ENCODE measurements around the gene GCLC.

Gene GCLC

DNA sequence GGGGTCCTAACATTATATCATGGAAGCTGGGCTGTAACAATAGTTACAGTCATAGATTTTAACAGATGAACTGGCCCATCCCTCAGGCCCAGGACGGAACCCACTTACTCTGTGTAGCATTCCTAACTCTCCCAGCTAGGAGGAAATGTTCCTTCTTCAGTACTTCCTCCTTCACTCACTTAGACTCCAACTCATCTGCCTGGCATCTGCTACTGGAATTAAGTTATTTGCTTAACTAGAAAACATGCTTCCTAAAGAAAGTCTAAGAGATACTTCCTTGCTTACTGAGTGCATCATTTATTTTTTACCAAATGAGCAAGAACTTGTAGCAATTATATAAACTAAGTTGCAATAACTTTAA, 20.5 kb downstream of the GCLC start:
- DNase-seq (ENCODE audit: low read depth in 2 of 2) = no peak

DNA sequence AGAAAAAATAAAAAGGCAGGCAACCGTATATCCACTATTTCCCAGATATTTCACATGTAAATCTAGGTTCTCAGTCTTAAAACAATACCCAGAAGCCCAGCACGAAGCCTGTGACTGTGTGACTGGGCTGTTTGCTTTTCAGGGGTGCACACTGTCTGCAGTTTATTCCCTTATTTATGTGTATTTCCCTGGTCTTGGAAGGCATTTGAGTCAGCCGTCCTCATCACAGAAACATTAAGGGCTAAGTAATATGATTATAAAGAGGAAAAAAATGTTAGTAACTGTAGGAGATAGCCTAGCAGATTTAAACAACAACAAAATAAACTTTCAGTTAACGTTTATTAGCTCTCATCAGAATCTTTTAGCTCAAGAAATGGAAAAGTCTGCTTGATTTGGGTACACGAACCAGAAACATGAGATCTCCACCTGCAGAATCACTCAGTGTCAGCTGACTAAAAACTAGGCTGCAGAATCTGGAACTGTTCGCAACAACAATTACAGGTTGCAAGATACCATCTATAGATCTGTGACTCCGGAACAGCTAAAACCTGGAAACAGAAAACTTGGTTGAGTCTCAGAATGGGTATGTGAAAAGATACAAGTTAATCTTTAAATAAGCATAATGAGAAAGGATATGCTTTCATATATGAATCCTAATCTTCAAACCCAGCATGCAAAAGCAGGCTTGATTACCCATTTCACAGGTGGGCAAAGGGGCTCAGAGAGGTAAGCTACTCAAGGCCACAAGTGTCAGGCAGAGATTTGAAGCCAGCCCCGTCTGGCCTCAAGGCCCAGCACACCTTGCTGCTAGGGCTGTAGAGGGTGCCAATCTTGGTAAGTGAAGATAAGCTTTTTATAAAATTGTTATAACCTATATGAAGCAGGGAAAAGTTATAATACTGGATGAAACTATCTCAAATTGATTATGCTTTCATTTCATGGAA, 21.1 kb downstream of the GCLC start:
- no peak for DNase-seq (ENCODE audit: low read depth in 2 of 2)

DNA sequence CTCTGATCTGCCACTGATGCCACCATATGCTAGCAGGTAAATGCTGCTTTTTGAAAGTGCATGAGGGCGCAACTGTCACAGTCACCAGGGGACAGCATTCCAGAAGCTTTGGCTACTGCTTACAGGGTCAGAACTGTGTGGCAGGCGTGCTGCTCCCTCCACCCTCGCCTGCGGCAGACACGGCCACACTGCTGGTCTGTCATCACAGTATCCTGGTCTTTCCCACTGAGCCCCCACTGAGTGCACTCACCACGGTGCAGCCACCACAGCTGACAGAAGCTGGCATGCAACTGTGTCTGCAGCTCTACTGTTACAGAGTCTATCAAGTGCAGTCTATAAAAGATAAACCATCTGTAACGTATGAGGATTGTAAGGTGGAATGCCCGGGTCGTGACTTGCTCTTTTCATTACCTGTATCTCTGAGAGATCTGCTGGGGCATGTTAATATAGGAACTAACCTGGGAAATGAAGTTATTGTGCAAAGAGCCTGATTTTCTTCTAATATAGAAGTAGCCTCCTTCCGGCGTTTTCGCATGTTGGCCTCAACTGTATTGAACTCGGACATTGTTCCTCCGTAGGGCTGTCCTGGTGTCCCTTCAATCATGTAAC, 24.5 kb downstream of the GCLC start:
- DNase-seq (ENCODE audit: low read depth in 2 of 2) = no peak

DNA sequence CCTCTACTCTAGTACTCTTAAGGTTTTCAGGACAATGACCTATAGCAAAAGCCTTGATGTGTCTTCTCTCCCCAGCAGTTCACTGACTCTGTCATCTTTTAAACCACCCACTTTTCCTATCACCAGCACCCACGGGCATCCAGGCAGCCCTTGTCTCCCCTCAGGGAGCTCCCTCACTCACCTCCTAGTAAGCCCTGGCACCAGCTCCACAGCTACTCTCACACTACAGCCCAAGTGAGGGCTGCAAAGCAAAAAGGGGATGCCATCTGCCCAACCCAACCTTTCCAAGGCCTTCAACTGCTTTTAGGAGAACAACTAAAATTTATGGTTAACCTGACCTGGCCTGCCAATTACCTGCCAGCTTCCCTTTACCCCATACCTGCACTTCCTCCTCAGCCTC, 26.0 kb downstream of the GCLC start:
- DNase-seq (ENCODE audit: low read depth in 2 of 2) = no peak

DNA sequence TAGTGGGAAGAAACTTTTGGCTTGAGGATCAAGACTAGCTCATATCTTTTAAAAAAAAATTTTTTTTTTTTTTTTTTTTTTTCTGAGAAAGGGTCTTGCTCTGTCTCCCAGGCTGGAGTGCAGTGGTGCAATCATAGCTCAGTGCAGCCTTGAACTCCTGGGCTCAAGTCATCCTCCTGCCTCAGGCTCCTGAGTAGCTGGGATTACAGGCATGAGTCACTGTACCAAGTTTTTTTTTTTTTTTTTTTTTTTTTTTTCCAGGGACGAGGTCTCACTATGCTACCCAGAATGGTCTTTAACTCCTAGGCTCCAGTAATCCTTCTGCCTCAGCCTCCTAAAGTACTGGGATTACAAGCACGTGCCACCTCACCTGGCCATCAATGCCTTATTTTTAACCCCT, 27.9 kb downstream of the GCLC start:
- no peak for DNase-seq (ENCODE audit: low read depth in 2 of 2)

DNA sequence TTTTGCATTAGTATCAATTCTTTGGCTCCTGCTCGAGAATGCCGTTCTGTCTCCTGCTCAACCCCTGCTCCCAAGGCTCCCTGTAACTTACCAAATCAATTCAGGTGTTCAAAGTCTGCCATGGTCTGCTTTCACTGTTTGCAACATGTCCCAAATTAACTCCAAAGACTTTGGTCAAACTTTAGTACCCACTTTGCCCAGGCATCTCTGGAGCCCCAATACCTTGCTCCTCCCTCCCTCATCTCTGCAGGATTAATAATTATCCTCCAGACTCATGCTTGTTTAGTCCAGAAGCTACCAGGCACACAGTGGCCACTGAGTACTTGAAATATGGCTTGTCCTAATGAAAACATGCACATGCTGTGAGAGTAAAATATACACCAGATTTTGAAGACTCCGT, 30.2 kb downstream of the GCLC start:
- no peak for DNase-seq (ENCODE audit: low read depth in 2 of 2)

DNA sequence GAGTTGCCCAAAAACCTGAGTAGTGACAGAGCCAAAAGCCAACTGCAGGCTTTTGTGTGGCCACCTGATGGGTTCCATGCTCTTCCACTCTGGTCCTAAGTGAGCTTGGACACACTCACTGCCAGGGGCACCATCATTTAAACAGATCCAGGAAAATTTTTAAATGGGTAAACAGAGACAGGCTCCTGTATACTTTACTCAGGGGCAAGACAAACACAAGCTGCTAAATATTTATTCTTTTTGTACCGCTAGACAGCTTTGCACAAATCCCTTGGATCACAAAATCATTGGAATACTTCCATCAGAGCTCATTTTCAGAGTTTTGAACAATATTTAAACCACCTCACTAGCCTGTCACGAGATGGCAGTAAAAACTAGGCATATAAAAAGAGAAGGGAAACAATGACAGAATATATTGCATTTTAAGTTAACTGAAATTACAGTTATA, 31.4 kb downstream of the GCLC start:
- no peak for DNase-seq (ENCODE audit: low read depth in 2 of 2)

DNA sequence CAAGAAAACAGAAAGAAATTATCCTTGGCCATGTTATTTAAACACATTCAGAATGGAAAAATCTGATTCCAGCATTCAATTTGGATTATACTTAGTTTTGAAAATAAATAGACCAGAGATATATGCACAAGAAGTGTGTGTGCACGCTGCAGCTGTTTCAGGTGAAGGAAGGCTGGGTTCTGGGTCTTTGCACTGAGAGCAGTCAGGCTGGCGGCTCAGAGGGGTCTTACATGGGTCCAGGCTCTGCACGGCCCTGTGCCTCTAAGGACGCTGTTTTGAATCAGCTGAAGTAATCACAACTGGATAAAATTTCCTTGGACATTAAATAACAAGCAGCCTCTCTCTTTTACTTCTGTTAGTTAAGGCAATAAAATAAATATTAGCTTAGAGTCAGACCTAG, 31.8 kb downstream of the GCLC start:
- DNase-seq (ENCODE audit: low read depth in 2 of 2) = no peak

DNA sequence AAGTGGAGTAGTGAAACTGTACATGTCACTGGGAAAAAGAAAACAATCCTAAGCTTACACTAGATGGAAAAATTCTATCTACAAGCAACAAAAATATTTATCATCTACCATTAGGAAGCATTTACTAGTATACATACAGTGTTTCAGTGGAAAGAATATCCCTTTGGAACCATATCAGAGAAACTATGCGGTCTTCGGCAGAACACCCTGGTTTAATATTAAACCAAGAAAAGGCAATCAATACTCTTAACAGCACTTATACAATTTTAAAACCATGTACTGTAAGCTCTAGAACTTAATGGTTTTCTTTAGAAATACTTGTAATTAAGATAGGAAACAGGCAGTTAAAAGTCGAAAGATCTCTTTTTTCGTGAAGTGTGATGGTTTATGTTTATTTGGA, 32.3 kb downstream of the GCLC start:
- DNase-seq (ENCODE audit: low read depth in 2 of 2) = no peak

DNA sequence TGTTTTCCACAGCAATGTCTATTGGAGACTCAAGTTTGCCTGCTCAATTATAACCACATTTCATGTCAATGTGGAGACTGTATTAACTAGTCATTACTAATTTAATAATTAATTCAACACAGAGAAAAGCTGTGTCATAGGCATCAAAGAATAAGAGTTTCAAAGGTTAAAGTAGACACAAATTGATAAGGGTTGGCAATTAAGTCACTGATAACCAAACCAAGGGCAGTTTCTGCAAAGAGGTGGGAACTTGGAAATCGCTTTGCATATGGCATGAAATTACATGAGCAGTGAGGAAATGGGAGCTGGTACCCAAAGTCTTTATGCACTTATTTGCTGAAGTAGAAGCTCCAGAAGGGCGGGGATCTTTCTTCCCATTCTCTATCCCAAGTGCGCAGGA, 34.2 kb downstream of the GCLC start:
- no peak for DNase-seq (ENCODE audit: low read depth in 2 of 2)

DNA sequence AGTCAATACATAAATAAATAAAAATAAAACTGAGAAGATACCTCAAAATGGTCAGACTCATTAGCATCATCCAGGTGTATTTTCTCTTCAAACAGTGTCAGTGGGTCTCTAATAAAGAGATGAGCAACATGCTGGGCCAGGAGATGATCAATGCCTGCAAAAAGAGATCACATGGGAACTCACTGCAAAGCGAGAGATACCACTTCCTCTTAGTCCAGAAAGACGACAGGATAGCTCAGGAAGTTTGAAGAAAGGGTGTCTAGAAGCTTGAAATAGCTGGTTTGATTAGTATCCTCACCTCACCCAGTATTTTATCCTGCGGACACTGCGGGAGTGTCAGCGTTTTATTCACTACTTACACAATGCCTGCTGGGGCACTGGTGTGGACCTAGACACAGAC, 38.0 kb downstream of the GCLC start:
- DNase-seq (ENCODE audit: low read depth in 2 of 2) = no peak

DNA sequence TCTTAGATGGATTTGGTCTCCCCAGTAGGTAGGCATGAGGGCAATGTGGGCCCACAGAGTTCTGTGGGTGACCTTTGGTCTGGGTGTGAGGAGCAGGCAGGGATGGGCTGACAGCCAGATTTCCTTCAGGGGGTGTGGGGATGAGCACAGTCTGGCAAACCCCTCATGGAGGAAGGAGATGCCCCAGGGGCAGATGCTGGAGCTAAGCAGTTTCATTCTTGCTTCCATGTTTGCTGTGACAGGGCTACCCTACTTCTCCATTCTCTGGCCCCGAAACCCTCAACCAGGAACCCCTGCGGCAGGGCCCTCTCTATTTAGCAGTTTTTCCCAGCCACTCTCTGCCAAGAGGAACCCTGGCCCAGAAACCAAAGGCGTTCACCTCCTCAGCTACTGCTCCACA, 40.4 kb downstream of the GCLC start:
- DNase-seq (ENCODE audit: low read depth in 2 of 2) = no peak

DNA sequence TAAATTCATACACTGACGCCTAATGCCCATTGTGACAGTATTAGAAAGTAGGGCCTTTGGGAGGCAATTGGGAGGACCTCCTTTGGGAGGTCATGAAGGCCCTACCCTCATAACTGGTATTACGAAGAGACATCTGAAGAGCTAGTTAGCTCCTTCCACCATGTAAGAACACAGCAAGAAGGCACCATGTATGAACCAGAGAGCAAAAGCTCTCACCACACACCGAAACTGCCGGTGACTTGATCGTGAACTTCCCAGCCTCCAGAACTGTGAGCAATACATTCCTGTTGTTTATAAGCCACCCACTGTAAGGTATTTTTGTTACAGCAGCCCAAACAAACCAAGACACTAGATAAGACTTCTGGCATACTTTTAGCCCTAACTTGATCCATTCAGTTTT, 41.8 kb downstream of the GCLC start:
- no peak for DNase-seq (ENCODE audit: low read depth in 2 of 2)

DNA sequence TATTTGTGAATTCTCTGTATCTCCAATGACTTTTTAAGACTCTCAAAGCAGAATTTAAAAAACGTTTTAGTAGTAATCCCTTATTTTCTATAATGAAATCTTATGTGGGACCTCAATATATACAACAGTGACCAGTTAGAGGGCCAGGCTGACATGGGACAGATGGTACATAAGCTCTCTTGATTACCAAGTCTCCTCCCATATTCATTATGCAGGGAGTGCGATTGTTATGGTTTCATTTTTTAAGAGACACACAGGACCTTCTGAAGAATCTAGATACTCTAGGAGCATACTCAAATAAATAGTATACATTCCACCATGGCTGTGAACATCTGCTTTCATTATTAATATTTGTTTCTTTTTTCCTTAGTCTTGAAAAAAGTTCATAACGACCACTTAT, 43.5 kb downstream of the GCLC start:
- DNase-seq (ENCODE audit: low read depth in 2 of 2) = no peak

DNA sequence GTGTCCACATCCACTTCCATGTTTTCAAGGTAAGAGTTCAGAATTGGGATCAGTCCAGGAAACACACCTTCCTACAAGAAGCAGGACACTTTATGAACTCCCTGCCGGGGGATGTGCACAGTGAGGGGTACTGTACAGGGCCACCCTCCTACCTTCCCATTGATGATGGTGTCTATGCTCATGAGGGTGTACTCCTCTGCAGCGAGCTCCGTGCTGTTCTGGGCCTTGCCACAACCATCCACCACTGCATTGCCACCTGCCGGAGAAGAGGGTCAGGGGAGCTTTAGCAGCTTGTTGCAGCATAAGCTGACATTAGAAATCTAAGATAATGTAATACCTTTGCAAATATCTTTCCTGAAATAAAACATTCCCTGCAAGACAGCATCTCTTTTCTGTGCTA, 44.8 kb downstream of the GCLC start:
- DNase-seq (ENCODE audit: low read depth in 2 of 2) = no peak

DNA sequence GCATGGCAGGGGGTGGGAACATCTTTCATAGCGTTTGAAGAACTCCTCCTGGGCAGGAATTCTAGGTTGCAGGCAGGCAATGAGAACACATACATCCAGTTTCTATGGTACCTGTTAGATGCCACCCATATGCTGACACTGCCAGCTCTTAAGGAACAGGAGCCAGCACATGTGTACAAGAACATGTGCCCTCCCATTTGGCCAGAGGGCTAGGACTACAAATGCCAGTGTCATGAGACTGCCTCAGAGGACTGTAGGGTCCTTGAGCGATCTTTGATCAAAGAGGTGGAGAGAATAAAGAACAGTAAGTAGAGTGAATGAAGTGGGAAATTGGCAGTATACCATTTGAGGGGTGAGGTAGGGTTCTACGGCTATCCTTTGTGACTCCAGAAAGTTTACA, 45.8 kb downstream of the GCLC start:
- DNase-seq (ENCODE audit: low read depth in 2 of 2) = no peak

DNA sequence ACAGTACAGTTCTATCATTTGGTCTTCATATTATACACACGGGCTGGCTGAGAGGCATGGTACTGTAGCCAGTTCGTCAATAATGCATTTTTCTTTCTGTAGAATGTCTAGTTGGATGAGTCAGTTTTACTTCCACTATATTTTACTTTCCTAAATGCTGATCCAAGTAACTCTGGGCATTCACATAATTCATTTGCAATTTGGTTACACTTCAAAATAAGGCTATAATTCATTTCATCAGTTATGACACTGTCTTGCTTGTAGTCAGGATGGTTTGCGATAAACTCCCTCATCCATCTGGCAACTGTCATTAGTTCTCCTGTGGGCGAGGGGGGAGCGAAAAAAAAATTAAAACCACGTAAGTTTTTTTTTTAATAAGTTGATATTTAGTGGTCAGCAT, 46.3 kb downstream of the GCLC start:
- DNase-seq (ENCODE audit: low read depth in 2 of 2) = no peak

DNA sequence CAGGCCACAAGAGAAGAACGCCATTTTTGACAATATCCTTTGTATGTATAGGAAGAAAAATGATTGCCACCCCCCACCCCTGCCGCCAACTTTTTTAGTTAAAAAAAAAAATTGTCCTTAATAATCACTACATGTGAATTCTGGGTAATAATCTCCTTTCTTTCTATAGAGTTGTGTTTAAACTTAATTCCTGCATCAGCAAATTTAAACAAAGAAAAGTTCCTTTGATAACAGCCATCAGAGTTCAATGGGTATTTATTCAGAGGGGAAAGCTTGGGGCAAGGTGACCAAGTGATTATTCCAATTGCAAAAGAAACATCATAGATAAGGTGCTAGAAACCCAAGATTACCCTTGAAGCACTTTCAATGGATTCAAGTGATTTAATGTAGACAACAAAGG, 47.0 kb downstream of the GCLC start:
- no peak for DNase-seq (ENCODE audit: low read depth in 2 of 2)

DNA sequence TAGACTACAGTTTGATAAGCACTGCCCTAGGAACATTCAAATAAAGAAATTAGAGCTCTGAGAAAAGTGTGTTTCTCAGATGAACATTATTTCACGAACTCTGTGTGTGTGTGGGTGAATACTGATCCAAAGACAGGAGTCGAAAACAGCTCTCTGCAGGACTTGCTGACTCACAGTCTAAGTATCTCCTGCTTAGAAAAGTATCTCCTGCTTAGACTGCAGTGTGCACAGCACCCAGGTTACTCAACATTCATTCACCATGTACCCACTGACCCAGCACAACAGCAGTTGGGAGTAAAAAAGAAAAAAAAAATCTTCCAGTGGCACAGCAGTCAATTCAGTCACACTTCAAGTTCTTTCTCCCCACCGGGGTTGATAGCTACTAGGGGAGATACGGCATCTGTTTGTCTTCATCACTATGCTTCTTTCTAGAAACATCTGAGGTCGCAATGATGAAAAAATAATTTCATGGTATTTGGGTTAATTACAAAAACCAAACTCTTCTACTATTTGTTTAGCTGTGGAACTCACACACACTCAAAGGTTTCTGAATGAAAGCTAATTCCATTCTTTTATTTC, 48.0 kb downstream of the GCLC start:
- DNase-seq (ENCODE audit: low read depth in 2 of 2) = no peak

DNA sequence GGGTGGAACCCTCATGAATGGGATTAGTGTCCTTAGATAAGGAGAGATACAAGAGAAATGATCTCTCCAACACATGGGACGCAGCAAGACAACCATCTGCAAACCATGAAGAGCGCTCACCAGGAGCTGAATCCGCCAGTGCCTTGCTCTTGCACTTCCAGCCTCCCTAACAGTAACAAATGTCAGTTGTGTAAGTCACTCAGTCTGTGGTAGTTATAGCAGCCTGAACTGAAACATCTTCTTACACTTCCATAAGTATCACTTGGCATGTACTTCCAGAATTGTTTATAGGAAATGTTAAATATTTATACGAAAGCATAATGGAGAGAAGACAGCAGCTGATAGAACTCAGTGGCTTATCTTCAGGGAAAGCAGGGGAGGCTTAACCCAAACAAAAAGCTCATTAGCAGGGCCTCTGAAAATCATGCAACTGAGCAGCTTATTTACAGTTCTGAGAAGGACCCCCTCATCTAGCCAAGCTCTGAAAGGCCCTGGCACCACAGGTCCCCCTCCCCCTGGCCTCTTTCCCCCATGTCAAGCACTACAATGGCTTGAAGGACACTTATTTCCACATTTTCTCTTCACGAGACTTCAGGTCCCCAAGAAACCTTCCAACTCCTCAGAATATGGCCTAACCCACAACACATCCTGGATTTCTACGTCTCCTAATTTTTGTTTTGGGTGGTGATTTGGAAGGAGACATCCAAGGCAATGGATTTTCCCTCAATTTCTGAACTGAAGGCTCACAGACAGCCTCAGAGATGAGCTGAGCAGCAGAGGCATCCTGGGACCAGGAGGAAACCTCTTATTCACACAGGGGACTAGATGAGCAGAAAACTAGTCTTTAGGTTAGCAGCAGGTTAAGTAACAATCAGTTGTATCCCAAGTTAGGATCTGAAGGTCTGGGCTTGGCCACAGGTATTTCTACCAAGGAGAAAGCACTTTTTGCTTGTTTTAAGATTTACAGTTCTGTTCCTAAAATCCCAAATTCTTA, 49.1 kb downstream of the GCLC start:
- DNase-seq (ENCODE audit: low read depth in 2 of 2) = no peak

DNA sequence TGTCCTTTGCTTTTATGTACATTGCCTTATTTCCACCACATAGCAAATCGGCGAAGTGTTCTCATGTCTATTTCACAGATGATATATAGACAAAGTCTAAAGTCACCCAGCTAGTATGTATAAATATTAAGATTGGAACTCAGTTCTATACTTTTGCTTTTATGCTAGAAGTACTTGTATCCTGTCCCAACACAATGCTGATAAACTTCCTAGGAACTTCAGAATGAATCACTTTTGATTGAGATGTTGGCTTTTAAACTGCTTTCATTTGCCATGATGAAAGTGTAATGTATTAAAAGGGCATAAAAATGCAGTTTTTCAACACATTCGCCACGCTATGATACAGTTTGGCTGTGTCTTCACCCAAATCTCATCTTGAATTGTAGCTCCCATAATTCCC, 50.8 kb downstream of the GCLC start:
- DNase-seq (ENCODE audit: low read depth in 2 of 2) = no peak

DNA sequence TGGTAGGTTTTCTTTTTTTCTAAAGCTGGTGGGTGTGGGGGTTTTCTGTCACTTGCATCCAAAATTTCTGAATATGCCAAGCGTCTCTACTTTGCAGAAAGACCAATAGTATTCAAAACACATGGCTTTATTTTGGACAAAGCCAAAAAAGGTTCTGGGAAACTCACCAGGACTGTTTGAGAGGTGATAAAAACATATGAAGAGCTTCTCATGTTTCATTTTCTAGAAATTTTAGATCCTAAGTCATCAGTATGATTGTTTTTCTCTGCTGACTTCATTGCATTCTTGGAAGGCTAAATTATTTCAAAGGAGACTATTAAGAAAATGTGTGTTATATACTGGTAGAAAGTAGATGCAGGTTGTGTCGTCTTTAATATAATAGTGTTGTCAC, 51.3 kb downstream of the GCLC start:
- no peak for DNase-seq (ENCODE audit: low read depth in 2 of 2)
